ENCODE data around the gene GLRX. TPM values are rescaled to one million over a fixed set of nuclear protein-coding genes. Genes with fewer than 3 reads are reported as not detected.

Gene GLRX
- total RNA-seq, 1 donor from 2014 or later, result 18.3 TPM

DNA sequence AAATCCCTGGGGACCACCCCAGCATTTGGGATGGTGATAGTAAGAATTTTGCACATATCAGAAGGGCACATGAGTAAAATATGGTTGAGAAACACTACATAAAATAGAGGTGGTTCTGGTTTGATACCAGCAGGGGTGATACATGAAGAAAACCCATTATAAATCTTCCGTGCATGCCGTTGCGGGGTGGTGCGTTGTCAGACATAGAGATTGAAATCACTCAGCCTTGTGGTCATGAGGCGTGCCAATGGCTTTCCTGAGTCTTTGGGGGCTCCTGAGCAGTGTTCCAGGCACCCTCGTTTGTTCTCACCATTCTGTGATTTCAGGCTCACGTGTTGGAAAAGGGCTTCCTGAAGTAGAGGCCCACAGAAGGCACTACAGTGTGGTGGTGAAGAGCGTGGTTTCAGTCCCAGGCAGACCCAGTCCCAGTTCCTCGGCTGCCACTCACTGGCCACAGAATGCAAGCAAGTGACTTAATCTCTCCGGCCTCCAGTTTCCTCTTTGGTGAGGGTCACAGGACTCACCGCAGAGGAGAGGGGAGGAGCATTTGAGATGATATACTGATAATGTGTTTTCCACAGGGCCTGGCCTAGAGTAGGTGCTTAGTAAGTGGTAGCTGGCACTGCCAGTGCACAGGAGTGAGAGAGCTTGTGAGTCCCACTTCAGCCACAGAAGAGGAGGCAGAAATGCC is 20.5 kb upstream of the GLRX start:
- Mint-ChIP-seq H3K27ac (ENCODE audit: unreplicated experiment) (peak overlapping the region; percentile 62), H3K36me3 (ENCODE audit: low read depth) (no peaks in the 10 kb centered on the region), H3K4me3 (ENCODE audit: unreplicated experiment) (no peak overlapping the region), H3K27me3 (ENCODE audit: low read depth) (no peaks in the 10 kb centered on the region), H3K9me3 (ENCODE audit: low read depth) (no peaks in the 10 kb centered on the region), H3K4me1 (ENCODE audit: low read depth) (peaks cover 23% of the 10 kb centered on the region)
- TF ChIP-seq, protein P1, sequence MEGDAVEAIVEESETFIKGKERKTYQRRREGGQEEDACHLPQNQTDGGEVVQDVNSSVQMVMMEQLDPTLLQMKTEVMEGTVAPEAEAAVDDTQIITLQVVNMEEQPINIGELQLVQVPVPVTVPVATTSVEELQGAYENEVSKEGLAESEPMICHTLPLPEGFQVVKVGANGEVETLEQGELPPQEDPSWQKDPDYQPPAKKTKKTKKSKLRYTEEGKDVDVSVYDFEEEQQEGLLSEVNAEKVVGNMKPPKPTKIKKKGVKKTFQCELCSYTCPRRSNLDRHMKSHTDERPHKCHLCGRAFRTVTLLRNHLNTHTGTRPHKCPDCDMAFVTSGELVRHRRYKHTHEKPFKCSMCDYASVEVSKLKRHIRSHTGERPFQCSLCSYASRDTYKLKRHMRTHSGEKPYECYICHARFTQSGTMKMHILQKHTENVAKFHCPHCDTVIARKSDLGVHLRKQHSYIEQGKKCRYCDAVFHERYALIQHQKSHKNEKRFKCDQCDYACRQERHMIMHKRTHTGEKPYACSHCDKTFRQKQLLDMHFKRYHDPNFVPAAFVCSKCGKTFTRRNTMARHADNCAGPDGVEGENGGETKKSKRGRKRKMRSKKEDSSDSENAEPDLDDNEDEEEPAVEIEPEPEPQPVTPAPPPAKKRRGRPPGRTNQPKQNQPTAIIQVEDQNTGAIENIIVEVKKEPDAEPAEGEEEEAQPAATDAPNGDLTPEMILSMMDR (IDR thresholded peaks at IDR 0.05), result peak; percentile 24
- DNase-seq (ENCODE audit: low spot score), result no peak

DNA sequence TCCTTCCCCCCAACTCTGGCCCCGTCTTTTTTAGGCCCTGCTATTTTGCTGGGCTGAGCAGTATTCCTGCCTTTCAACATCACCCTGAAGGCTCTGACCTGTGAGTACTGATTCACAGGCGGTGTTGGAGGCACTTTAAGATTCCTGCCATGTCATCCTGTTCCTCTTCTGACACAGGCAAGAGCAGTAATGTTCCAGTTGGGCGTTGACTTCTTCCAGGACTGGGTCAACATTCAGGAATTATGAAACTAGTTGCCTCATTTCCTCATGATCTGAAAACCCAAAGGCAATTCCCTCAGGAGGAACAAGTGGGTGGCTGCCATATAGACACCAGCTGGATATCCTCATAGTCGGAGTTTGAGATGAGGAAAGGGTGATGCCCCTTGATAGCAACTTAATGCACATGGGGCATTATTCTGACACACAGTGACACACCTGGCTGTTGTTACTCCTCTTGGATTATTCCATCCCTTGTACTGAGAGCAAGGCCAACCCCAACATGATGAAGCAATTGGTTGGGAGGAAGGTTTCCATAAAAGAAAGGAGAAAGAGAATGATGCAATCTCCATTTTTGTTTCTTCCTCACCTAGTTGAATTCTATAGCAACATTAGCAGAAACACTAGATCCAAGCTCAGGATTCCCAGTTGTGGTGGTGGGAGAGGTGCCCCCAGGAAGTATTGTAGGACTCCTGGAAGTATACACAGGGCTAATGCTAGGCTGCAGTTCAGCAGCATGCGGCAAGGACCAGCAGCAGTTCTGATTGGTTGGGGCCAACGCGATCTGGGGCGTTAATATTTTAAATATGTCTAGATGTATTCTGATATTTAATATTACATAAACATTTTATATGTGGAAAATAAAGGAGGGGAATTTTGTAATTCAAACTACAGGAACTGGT is 19.6 kb upstream of the GLRX start:
- H3K4me1 Mint-ChIP-seq (ENCODE audit: low read depth), result peaks cover 23% of the 10 kb centered on the region

DNA sequence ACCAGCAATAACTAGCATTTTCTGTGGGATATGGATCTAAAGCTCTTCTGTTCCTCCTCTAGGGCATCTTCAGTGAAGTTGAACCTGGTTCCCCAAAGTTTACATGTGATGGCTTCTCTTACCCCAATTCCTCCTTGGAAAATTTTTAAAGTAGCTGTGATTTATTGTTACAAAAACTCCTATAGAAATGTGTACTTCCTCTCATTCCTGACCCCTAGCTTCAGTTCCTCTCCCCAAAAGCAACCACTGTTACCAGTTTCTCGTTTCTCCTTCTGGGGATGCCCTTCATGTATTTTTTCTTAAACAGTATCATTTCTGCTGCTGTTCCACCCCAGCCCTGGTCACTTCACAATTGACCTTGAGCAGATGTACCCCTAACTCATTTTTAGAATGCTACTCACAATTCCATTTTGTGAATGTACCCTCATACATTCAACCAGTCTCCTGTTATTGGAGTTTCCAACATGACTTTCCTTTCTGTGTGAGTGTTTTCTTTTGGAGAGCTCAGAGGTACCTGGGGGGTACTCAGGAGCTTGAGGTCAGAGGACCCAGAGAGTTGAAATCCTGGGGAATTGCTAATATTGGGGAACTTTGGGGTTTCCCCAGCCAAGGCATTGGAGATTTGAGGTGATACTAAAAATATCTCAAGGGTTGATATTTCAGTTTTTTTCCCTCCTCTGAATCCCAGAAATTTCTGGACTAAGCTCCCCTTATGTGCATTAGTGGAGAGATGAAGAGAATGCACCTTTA is 18.6 kb upstream of the GLRX start:
- Mint-ChIP-seq H3K9me3 (ENCODE audit: low read depth) (no peaks in the 10 kb centered on the region), H3K27me3 (ENCODE audit: low read depth) (no peaks in the 10 kb centered on the region), H3K4me3 (ENCODE audit: unreplicated experiment) (no peak overlapping the region), H3K27ac (ENCODE audit: unreplicated experiment) (no peak overlapping the region), H3K4me1 (ENCODE audit: low read depth) (peaks cover 24% of the 10 kb centered on the region), H3K36me3 (ENCODE audit: low read depth) (no peaks in the 10 kb centered on the region)
- TF ChIP-seq, protein P1 (IDR thresholded peaks at IDR 0.05), result no peak
- DNase-seq (ENCODE audit: low spot score), result no peak

More for the DNA sequence above, 19.6 kb upstream of the GLRX start:
- H3K9me3 Mint-ChIP-seq (ENCODE audit: low read depth), result no peaks in the 10 kb centered on the region
- H3K27me3 Mint-ChIP-seq (ENCODE audit: low read depth), result no peaks in the 10 kb centered on the region
- H3K4me3 Mint-ChIP-seq (ENCODE audit: unreplicated experiment), result no peak overlapping the region
- TF ChIP-seq, protein P1 (IDR thresholded peaks at IDR 0.05), result no peak
- H3K36me3 Mint-ChIP-seq (ENCODE audit: low read depth), result no peaks in the 10 kb centered on the region
- H3K27ac Mint-ChIP-seq (ENCODE audit: unreplicated experiment), result peak overlapping the region; percentile 2
- no peak for DNase-seq (ENCODE audit: low spot score)

DNA sequence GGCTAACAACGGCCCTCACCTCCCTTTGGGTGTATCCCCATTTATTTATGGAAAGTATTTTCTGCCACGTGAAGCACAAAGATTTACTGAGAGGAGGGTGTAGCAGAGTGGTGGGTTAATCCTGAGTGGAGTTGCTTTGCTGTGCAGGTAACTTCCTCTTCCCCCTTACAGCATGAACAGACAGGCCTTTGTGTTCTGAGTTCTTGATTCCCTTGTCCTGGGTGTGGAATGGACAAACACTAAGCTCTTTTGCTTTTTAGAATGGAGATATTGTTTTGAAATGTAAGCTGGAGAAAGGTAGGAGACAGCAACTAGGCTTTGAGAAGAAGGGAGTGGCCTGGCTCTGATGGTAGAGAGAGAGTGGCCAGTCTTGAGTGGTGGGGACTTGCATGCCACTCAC is 17.1 kb upstream of the GLRX start:
- Mint-ChIP-seq H3K4me3 (ENCODE audit: unreplicated experiment) (no peak overlapping the region), H3K36me3 (ENCODE audit: low read depth) (no peaks in the 10 kb centered on the region), H3K4me1 (ENCODE audit: low read depth) (peaks cover 37% of the 10 kb centered on the region), H3K27me3 (ENCODE audit: low read depth) (no peaks in the 10 kb centered on the region), H3K9me3 (ENCODE audit: low read depth) (no peaks in the 10 kb centered on the region), H3K27ac (ENCODE audit: unreplicated experiment) (no peak overlapping the region)
- TF ChIP-seq, protein P1 (IDR thresholded peaks at IDR 0.05), result no peak
- no peak for DNase-seq (ENCODE audit: low spot score)

DNA sequence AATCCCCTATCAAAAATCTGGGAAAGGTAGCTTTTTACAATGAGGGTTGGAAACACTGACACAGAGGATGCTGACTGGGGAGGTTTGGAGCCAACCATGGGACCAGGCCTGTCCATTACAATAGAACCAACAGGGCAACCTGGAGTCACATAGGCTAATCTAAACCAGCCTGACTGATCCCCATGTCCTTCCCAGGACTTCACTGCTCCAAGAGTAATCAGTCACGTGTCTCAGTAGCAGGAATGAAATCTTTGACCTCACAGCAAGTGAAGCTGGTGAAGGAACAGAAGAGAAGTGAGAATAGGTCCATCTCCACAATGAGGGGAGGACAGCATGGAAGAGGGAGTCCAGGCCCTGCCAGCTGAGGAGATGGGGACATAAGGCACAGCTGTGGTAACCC is 16.0 kb upstream of the GLRX start:
- TF ChIP-seq, protein P1 (IDR thresholded peaks at IDR 0.05), result no peak
- no peaks in the 10 kb centered on the region for H3K36me3 Mint-ChIP-seq (ENCODE audit: low read depth)
- no peaks in the 10 kb centered on the region for H3K27me3 Mint-ChIP-seq (ENCODE audit: low read depth)
- no peak for DNase-seq (ENCODE audit: low spot score)
- H3K9me3 Mint-ChIP-seq (ENCODE audit: low read depth), result no peaks in the 10 kb centered on the region
- H3K4me3 Mint-ChIP-seq (ENCODE audit: unreplicated experiment), result no peak overlapping the region
- no peak overlapping the region for H3K27ac Mint-ChIP-seq (ENCODE audit: unreplicated experiment)
- peaks cover 45% of the 10 kb centered on the region for H3K4me1 Mint-ChIP-seq (ENCODE audit: low read depth)

Data from chondrocyte (in vitro differentiated cells).